HL-60 (cell line): ENCODE results near the gene TRIP10.

ENCODE experiments used
- DNase-seq, 2 experiments: peaks; one replicate each; pipeline ENCODE4 v3.0.0-alpha.2; 2010 to 2020; ENCODE audit warnings: low read depth in 1 of 2, low spot score in 1 of 2
- H3K27ac ChIP-seq: fragments of 250-450 bp; sonication (Bioruptor Pico); replicated peaks from 2 replicates; pipeline ENCODE4 v1.5.1; 2020; ENCODE audit warnings: mild to moderate bottlenecking, moderate library complexity
- H3K27me3 ChIP-seq: fragments of 250-450 bp; sonication (Bioruptor Pico); 2 replicates; pipeline ENCODE4 v1.5.1; 2021; ENCODE audit warnings: mild to moderate bottlenecking, moderate library complexity; ENCODE audit not compliant: insufficient read depth, poor library complexity, severe bottlenecking
- H3K4me3 ChIP-seq: replicated peaks from 2 replicates; pipeline ENCODE4 v1.5.1; 2011; ENCODE audit warnings: mild to moderate bottlenecking, control low read depth, low read length; ENCODE audit not compliant: insufficient read depth
- GABPA ChIP-seq: IDR thresholded peaks from 2 replicates; pipeline ENCODE4 v1.6.1; 2012; ENCODE audit warnings: low read depth
- POLR2AphosphoS5 ChIP-seq: IDR thresholded peaks from 2 replicates; pipeline ENCODE4 v1.6.1; 2012; ENCODE audit warnings: low read depth
- SPI1 ChIP-seq: IDR thresholded peaks from 2 replicates; pipeline ENCODE4 v1.6.1; 2012; ENCODE audit warnings: low read depth, mild to moderate bottlenecking, borderline replicate concordance
- TF ChIP-seq, protein P1 (sequence below): IDR thresholded peaks from one replicate; pipeline ENCODE4 v1.5.1; 2011; ENCODE audit warnings: low read length, control low read depth, inconsistent platforms; ENCODE audit not compliant: insufficient read depth
- TF ChIP-seq, protein P2 (sequence below): IDR thresholded peaks from 2 replicates; pipeline ENCODE4 v1.6.1; 2012; ENCODE audit warnings: low read depth; ENCODE audit not compliant: insufficient replicate concordance

TRIP10 gene

DNA sequence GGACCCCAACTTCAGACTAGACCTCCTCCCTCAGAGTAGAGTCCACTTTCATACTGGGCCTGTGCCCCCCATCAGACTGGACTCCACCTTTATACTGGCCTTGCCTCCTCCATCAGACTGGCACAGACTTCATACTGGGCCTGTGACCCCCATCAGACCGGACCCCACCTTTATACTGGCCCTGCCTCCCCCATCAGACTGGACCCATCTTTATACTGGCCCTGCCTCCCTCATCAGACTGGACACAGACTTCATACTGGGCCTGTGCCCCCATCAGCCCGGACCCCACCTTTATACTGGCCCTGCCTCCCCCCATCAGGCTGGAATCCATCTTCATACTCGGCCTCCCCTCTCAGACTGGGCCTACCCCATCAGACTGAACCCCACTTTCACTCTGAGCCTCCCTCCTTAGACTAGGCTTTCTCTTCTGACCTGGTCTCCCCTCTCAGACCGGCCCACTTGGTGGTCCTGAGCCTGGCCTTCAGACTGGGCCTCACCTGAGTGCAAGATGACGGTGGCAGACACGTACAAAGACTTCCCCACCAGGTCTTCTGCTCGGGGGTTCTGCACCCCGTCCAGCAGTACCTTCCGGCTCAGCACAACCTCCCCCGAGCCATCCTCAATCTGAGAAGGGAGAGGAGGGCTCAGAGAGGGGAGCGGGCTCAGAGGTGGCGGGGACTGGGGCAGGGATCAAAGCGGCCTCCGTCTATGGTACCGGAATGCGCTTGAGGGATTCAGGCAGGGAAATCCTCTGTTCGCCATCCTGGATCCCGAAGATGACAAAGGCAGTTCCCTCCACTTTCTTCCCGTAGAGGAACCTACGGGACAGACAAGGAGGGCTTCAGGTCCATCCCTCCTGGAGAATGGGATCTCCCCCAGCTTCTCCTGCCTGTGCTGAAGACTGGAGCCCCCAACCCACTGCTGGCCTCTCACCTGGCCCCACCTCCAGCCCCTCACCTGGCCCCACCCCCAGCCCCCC, 26.5 kb upstream of the TRIP10 start:
- TF ChIP-seq SPI1 (no peak), POLR2AphosphoS5 (no peak), GABPA (no peak)
- TF ChIP-seq, protein P1, sequence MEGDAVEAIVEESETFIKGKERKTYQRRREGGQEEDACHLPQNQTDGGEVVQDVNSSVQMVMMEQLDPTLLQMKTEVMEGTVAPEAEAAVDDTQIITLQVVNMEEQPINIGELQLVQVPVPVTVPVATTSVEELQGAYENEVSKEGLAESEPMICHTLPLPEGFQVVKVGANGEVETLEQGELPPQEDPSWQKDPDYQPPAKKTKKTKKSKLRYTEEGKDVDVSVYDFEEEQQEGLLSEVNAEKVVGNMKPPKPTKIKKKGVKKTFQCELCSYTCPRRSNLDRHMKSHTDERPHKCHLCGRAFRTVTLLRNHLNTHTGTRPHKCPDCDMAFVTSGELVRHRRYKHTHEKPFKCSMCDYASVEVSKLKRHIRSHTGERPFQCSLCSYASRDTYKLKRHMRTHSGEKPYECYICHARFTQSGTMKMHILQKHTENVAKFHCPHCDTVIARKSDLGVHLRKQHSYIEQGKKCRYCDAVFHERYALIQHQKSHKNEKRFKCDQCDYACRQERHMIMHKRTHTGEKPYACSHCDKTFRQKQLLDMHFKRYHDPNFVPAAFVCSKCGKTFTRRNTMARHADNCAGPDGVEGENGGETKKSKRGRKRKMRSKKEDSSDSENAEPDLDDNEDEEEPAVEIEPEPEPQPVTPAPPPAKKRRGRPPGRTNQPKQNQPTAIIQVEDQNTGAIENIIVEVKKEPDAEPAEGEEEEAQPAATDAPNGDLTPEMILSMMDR: no peak
- TF ChIP-seq, protein P2, sequence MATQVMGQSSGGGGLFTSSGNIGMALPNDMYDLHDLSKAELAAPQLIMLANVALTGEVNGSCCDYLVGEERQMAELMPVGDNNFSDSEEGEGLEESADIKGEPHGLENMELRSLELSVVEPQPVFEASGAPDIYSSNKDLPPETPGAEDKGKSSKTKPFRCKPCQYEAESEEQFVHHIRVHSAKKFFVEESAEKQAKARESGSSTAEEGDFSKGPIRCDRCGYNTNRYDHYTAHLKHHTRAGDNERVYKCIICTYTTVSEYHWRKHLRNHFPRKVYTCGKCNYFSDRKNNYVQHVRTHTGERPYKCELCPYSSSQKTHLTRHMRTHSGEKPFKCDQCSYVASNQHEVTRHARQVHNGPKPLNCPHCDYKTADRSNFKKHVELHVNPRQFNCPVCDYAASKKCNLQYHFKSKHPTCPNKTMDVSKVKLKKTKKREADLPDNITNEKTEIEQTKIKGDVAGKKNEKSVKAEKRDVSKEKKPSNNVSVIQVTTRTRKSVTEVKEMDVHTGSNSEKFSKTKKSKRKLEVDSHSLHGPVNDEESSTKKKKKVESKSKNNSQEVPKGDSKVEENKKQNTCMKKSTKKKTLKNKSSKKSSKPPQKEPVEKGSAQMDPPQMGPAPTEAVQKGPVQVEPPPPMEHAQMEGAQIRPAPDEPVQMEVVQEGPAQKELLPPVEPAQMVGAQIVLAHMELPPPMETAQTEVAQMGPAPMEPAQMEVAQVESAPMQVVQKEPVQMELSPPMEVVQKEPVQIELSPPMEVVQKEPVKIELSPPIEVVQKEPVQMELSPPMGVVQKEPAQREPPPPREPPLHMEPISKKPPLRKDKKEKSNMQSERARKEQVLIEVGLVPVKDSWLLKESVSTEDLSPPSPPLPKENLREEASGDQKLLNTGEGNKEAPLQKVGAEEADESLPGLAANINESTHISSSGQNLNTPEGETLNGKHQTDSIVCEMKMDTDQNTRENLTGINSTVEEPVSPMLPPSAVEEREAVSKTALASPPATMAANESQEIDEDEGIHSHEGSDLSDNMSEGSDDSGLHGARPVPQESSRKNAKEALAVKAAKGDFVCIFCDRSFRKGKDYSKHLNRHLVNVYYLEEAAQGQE: no peak
- no peak overlapping the region for H3K4me3 ChIP-seq
- peaks cover 4% of the 10 kb centered on the region for H3K27me3 ChIP-seq
- H3K27ac ChIP-seq: no peak overlapping the region
- DNase-seq: no peak

- peaks cover 4% of the 10 kb centered on the region for H3K27me3 ChIP-seq
- no peak for DNase-seq
- H3K4me3 ChIP-seq: no peak overlapping the region
- TF ChIP-seq SPI1 (no peak), POLR2AphosphoS5 (no peak), GABPA (no peak)
- TF ChIP-seq, protein P2: no peak
- TF ChIP-seq, protein P1: no peak
- H3K27ac ChIP-seq: no peak overlapping the region
Observed at GRCh38 chr19:6713773-6714692, 25.4 kb upstream of the TRIP10 start.

GRCh38 chr19:6714749-6715555, 24.5 kb upstream of the TRIP10 start:
- DNase-seq: no peak
- no peak for TF ChIP-seq SPI1
- no peak for TF ChIP-seq POLR2AphosphoS5
- TF ChIP-seq, protein P1: no peak
- no peak for TF ChIP-seq GABPA
- TF ChIP-seq, protein P2: no peak

More at GRCh38 chr19:6714749-6715555, 24.5 kb upstream of the TRIP10 start:
- H3K27ac ChIP-seq: no peak overlapping the region
- H3K27me3 ChIP-seq: peaks cover 4% of the 10 kb centered on the region
- no peak overlapping the region for H3K4me3 ChIP-seq
